ENCODE results near the gene RARA.

The RARA gene

GRCh38 chr17:40346765-40347158 lies 37.8 kb downstream of the RARA start:
- DNase-seq, result no peak

DNA sequence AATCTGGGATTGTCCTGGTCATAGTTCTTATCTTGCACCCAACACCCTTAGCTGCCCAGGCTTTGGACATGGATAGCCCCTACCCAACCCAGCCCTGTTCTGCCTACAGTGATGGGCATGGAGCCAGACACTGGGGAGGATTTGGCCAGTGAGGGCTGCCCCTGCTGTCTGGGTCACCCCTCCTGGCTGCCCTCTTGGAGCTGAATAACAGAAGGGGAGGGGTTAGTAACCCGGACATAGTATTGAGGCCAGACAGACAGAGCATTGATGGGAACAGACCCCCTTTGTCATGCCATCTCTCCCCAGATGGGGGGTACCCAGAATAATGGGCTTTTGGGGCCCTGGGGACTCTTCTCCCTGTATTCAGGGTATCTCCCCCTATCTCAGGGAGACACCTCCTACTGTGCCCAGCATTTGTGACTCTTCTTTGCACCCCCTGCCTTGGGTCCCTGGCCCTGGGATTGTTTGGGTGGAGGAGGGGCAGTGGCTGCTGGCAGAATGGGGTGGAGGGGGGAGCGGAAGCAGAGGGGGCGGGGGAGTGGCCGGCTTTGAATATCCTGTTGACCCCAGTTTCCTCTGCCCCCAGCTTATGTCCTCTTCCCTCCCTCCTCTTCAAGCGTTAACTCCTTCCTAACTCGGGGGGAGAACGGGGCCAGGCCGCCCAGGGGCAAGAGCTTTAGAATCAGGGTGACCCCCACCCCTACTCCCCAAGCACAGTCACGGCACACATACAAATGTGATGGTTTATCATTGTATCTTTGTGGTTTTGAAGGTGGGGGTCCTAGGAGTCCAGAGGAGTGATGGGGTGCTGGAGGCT lies 38.5 kb downstream of the RARA start:
- DNase-seq, result no peak

- DNase-seq, result no peak
Measured at GRCh38 chr17:40348136-40348504, 39.1 kb downstream of the RARA start.

DNA sequence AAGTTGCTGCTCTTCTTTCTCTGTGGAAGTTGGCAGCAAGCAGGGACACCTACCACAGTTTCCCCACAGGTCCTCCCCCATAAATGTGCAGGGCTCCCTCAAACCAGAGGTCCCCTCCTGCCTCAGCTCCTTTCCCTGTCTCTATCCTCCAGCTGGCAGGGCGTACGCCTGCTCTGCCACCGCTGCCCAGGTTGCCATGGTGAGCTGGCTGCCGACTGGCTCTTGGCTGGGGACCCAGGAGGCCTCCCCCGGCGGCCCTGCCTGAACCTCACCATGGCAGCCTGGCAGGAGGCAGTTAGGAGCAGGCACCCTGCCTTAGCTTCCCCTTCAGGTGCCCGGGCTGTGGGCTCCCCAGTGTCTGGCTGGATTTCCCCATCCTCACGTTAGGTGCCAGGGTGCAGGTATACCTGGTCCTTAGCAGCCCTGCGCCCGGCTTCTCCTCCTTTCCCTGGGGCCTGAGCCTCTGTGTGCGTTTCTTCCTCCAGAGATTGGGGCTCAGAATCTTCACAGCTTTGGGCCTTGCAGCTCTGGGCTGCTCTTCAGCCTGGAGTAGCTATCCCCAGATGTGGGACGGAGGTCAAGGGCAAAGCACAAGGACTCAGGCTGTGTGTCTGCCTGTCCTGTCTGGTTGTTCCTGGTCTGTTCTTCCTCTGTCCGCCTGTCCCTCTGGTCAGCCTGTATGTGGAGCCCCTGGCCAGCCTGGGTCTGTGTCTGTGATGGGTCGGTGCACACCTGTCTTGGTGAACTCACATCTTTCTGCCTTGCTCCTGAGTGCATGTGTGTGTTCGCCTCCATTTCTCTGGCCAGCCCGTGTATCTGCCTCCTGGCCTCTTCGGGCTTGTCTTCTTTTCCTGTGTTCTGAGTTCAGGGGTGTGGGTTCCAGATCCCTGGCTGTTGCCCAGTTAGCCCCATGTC lies 39.8 kb downstream of the RARA start:
- DNase-seq, result peak; percentile 63

- DNase-seq, result no peak
Measured at GRCh38 chr17:40349477-40349894, 40.5 kb downstream of the RARA start.

DNA sequence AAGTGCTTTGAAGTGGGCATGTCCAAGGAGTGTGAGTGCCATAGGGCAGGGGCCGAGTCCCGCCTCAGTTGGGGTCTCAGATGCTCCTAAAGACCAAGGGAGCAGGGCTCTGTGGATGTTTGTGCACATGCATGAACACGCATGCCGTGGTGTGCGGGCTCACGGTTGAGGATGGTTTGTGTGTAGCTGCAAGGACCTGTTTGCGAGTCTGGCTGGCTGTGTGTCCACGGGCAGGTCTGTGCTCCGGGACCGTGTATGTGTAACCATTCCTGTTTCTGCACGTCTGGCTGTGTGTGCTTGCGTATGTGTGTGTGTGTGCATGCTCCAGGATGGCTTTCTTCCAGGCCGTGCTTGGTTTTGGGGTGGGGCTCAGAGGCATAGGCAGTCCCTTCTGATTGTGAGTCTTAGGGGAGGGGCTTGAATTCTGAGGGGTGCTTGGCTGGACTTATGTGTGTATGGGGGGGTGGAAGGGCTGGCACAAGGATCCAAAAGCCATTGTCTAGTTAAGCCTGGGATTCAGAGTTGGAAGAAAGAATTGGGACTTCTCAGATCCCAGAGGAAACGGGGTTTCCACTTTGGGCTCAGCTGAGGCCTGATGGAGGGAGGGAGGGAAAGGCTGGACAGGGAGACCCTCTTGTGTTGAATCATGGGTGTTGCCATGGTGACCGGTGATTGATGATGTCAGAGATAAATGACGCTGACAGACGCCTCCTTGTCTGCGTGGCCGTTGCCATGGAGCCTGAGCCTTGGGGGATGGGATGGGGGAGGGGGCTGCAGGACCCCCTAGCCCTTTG lies 41.1 kb downstream of the RARA start:
- DNase-seq, result no peak

- no peak for DNase-seq
Measured at GRCh38 chr17:40350689-40351358, 41.8 kb downstream of the RARA start.

GRCh38 chr17:40351359-40352236 lies 42.6 kb downstream of the RARA start:
- DNase-seq, result no peak

DNA sequence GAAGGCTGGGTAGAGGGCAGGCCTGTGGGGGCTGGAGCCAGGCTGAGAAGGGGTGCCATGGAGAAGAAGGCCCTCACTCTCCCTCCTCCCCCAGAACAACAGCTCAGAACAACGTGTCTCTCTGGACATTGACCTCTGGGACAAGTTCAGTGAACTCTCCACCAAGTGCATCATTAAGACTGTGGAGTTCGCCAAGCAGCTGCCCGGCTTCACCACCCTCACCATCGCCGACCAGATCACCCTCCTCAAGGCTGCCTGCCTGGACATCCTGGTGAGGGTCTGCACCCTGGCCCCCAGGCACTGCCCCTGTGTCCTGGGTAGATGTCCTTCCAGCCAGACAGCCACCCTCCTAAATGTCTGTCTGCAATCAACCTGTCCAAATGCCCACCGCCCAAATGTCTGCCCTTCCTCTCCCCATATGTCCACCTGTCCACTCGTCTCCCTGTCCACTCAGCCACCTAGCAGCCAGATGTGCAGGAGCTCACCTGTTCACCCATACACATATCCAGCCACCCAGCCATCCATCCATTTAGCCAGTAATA lies 43.3 kb downstream of the RARA start:
- no peak for DNase-seq

GRCh38 chr17:40352779-40353394 lies 43.9 kb downstream of the RARA start:
- DNase-seq, result no peak

GRCh38 chr17:40354221-40355122 lies 45.5 kb downstream of the RARA start:
- DNase-seq, result no peak

DNA sequence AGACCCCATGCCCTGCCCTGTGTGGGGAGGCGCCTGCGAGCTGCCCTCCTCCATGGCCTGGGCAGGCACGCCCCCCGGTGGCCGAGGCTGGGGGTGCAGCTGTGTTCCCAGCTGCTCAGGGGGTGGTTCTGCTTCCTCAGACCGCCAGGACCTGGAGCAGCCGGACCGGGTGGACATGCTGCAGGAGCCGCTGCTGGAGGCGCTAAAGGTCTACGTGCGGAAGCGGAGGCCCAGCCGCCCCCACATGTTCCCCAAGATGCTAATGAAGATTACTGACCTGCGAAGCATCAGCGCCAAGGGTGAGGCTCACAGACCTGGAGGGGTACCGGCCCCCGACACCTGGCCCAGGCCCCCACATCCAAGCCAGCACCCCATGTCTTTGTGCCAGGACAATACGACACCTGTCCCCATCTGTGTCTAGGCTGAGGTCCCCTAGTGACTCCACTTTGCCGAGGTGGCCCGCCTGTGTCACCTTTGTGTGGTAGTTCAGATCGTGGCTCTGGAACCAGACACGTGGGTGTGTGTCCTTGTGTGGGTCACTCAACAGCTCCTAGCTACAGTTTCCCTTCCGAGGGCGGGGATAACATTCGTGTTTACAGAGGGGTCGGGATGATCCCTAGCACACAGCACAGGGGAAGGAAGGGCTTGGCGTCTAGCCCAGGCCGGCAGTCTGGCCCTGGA lies 46.3 kb downstream of the RARA start:
- no peak for DNase-seq

DNA sequence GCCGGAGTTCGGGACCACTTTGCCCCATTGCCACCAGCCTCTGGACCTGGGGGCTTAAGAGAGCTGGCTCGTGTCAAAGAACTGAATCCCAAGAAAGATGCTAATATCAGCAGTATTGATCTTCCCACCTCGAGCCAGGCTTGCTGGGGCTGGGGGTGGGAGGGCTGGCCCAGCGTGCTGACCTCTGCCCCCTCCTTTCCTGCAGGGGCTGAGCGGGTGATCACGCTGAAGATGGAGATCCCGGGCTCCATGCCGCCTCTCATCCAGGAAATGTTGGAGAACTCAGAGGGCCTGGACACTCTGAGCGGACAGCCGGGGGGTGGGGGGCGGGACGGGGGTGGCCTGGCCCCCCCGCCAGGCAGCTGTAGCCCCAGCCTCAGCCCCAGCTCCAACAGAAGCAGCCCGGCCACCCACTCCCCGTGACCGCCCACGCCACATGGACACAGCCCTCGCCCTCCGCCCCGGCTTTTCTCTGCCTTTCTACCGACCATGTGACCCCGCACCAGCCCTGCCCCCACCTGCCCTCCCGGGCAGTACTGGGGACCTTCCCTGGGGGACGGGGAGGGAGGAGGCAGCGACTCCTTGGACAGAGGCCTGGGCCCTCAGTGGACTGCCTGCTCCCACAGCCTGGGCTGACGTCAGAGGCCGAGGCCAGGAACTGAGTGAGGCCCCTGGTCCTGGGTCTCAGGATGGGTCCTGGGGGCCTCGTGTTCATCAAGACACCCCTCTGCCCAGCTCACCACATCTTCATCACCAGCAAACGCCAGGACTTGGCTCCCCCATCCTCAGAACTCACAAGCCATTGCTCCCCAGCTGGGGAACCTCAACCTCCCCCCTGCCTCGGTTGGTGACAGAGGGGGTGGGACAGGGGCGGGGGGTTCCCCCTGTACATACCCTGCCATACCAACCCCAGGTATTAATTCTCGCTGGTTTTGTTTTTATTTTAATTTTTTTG lies 47.1 kb downstream of the RARA start:
- no peak for DNase-seq

- DNase-seq, result no peak
Measured at GRCh38 chr17:40356990-40357881, 48.3 kb downstream of the RARA start.

GRCh38 chr17:40358323-40359038 lies 49.5 kb downstream of the RARA start:
- DNase-seq, result peak; percentile 42

GRCh38 chr17:40360091-40360490 lies 51.1 kb downstream of the RARA start:
- DNase-seq, result no peak

Measured in NCI-H446 treated with DMSO at 0.1 percent for 48 hours (cell line).